ENCODE results near the gene QSOX1.

DNA sequence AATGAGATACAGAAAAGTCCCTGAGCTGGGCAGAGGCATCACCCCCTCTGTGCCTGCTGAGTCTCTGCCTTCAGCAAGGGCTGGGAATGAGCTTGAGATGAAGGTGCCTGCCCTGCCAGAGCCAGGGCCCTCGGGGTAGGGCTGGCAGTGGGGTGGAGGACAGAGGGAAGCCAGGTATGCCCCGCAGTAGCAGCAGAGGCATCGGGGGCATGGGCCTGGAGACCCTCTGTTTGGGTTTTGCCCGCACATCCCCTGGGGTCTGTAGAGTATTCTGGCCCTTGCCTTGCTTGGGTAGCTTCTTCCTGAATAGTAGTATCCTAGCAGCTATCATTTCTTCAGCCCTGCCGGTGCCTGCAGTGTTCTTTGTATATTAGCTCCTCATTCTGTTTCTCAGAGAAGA is 33.0 kb downstream of the QSOX1 start:
- no peak for TF ChIP-seq POLR2A (IDR thresholded peaks at IDR 0.05)
- TF ChIP-seq, protein P1, sequence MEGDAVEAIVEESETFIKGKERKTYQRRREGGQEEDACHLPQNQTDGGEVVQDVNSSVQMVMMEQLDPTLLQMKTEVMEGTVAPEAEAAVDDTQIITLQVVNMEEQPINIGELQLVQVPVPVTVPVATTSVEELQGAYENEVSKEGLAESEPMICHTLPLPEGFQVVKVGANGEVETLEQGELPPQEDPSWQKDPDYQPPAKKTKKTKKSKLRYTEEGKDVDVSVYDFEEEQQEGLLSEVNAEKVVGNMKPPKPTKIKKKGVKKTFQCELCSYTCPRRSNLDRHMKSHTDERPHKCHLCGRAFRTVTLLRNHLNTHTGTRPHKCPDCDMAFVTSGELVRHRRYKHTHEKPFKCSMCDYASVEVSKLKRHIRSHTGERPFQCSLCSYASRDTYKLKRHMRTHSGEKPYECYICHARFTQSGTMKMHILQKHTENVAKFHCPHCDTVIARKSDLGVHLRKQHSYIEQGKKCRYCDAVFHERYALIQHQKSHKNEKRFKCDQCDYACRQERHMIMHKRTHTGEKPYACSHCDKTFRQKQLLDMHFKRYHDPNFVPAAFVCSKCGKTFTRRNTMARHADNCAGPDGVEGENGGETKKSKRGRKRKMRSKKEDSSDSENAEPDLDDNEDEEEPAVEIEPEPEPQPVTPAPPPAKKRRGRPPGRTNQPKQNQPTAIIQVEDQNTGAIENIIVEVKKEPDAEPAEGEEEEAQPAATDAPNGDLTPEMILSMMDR (IDR thresholded peaks at IDR 0.05): no peak

All from transverse colon (tissue), 3 donors.